GM19035 (cell line): ENCODE measurements around the gene USP26.
"Not testable (repeated sequence)": the region's sequence is repeated elsewhere in the genome, so short reads cannot be mapped to it uniquely, and the experiment has no call there.

Experiments
- ATAC-seq: cut with Tn5 transposase; IDR thresholded peaks from one replicate; pipeline ENCODE4 v1.9.1; 2021; ENCODE audit not compliant: unreplicated experiment

Gene USP26, protein sequence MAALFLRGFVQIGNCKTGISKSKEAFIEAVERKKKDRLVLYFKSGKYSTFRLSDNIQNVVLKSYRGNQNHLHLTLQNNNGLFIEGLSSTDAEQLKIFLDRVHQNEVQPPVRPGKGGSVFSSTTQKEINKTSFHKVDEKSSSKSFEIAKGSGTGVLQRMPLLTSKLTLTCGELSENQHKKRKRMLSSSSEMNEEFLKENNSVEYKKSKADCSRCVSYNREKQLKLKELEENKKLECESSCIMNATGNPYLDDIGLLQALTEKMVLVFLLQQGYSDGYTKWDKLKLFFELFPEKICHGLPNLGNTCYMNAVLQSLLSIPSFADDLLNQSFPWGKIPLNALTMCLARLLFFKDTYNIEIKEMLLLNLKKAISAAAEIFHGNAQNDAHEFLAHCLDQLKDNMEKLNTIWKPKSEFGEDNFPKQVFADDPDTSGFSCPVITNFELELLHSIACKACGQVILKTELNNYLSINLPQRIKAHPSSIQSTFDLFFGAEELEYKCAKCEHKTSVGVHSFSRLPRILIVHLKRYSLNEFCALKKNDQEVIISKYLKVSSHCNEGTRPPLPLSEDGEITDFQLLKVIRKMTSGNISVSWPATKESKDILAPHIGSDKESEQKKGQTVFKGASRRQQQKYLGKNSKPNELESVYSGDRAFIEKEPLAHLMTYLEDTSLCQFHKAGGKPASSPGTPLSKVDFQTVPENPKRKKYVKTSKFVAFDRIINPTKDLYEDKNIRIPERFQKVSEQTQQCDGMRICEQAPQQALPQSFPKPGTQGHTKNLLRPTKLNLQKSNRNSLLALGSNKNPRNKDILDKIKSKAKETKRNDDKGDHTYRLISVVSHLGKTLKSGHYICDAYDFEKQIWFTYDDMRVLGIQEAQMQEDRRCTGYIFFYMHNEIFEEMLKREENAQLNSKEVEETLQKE

DNA sequence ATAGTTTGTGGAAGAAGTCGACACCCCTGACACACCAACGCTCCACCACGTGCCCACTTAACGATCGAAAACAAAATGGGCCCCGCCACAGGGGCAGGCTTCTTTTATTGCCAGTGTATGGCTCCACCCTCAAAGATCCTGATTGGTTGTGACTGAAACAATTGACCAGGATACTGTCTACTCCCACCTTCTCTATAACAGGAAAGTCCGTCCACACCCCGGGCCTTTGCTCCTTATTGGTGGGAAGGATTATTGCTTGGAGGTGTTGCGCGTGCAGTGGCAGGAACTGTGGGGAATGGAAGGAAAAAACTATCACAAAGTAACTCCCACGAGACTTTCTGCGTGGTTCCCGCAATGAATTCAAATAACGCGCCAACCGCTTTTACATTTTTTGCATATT is at the start of gene USP26:
Gene USP26, minus strand, starts transcription at position 79 of the 400 bp plus-strand sequence. CDS start 68,889 bp downstream, outside the sequence.
- ATAC-seq = no peak

DNA sequence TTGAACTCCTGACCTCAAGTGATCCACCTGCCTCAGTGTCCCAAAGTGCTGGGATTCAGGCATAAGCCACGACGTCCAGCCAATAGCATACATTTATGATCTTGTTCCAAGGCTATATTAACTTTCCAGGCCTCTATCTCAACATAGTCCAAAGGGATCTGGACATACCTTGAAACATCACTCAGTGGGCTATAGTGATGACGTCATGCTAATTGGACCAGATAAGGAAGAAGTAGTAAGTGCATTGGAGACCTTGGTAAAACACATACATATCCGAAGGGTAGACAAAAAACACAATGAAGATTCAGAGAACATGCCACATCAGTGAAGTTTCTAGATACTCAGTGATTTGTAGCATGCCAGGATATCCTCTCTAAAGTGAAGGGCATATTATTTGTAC is 37.4 kb upstream of the USP26 start:
- ATAC-seq = no peak

DNA sequence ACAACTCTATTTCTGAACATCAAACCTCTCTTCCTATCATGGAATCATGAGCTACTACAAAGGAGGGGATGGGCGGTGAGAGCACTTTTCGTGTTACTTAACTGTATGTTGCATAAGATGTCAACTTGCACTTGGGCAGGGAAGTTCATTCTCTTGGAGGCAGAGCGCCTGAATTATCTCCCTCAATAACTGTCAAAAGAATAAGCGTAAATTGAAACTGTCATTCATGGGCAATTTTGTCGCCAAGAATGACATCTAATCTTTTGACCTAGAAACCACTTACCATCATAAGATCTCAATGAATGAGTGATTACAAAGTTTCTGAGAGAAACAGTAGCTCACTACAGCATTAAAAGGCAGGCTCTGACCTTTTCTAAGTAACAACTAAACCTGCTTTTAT is 23.5 kb upstream of the USP26 start:
- no peak for ATAC-seq

DNA sequence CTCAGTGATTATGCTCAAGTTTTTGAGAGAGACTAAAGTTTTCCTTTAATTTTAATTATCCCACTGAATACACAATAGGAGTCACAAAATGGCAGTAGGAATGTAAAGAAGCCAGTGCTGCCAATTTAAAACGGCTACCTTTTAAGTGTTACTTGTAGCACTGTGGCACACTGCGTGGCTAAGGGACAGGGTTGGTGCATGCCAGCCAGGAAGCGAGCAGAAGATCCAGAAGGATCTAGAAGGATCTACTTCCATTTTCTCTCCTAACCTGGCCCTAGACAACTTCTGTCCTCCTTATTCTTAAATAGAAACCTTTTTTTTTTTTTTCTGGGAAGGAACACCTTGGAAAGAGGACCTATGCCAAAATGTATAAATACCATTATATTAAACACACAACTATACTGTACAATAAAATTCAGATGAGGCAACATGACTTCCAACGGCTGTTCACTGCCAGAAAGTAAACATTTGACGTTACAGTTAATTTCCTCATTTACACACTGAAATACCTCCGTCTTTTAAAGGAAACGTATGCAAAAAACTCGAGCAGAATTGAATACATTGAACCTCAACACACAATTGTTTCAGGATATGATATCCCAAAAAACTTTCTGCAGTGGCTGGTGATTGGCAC is 2.7 kb downstream of the USP26 start:
- ATAC-seq = no peak

DNA sequence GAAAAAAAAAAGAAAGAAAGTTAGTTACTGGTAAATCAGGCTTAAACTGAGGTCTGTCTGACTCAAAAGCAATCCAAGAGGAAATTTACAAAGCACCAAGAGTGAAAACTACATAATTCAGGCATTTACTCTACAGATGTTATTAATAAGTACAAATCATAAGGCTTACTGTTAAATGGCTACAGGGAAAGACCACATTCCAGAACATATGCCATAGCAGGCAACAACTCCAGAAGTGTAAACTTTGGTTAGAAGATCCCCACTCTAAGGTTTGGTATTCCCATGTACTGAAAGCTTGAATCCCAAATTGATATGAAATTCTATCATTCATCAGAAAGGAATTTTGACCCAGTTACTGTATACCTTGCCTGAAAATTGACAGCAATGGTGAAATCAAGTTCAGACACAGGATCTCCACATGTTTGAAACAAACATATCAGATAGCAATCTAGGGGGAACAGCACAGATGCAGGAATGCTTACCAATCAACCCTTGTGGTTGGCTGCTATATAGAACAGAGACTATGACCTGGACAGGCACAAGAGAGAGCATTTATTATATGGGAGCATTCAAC is 6.6 kb downstream of the USP26 start:
- no peak for ATAC-seq

DNA sequence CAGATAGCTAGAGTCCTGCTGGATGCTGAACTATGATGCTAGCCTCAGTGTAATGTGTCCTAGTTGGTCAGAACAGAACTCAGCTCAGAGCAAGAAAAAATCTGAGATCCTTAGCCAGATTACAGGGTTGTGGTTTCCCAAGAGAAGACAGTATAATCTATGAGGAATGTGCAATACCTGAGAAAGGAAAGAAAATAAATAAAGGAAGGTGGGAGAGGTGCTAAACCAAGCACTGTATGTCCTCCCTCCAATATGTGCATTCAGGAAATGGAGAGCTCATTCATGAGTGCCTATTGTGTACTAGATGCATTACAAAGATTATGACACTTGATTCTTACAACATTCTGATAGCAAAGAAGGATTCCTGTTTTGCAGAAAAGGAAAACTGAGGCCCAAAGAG is 7.5 kb downstream of the USP26 start:
- ATAC-seq = no peak

DNA sequence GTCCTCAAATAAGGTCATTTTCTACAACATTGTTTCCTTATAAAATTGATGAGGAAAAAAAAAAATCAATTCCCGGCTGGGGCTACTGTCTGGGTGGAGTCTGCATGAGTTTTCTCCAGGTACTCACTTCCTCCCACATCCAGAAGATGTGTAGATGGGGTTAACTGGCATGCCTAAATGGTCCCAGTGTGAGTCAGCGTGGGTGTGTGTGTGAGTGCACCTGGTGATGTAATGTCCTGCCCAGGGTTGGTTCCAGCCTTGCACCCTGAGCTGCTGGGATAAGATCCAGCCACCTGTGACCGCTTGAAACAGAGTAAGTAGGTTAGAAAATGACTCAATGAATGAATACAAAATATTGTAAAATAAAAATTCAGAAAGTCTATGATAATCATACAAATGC is 11.1 kb downstream of the USP26 start:
- ATAC-seq = no peak

DNA sequence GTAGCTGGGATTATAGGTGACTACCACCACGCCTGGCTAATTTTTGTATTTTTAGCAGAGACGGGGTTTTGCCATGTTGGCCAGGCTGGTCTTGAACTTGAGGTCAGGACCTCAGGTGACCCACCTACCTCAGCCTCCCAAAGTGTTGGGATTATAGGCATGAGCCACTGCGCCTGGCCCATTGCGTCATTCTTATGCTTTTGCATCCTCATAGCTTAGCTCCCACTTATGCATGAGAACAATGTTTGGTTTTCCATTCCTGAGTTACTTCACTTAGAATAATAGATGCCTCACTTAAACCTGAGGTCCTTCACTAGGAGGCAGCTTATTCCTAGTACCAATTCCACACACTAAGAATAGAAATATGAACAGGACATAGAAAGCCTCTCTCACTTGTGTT is 11.9 kb downstream of the USP26 start:
- ATAC-seq = not testable (repeated sequence)

DNA sequence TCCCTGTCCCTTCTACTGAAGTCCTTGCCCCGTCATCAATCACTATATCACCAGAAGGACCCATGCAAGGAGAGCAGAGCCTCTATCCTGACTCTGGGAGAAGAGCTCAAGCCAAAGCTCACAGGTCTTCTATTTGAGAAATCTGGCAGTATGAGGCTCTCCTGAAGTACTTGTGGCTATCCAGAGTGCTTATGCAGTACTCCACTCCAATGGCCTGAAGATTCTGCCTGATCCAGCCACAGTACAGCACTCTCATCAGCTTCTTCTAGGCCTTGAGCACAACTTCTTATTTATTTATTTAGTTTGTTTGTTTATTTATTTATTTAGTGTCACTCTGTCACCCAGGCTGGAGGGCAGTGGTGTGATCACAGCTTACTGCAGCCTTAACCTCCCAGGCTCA is 13.0 kb downstream of the USP26 start:
- no peak for ATAC-seq

DNA sequence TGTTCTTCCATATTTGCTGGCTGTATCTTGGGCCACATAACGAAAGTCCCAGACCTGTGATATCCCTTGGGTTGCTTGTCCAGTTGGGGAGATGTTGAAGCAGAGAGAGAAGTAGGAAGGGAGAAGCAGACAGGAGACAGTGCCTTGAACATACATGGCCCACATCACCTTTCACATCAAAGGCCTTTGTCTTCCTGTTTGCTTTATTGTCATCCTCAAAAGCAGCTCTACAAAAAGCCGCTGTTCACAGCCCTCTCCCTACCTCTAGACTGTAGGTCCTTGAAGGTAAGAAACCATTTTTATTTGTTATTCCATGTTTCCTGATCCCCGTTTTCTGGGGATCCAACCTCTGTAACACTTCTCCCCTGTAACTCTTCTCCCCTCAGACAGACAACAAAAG is 14.9 kb downstream of the USP26 start:
- ATAC-seq = no peak

DNA sequence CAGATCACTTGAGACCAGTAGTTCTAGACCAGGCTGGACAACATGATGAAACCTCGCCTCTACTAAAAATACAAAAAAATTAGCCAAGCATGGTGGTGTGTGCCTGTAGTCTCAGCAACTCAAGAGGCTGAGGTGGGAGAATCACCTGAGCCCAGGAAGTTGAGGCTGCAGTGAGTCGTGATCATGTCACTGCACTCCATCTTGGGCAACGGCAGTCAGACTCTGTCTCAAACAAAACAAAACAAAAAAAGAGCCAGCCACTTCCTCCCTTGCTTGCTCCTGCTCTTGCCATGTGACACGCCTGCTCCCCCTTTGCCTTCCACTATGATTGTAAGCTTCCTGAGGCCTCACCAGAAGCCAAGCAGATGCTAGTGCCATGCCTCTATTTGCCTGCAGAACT is 19.1 kb downstream of the USP26 start:
- ATAC-seq = not testable (repeated sequence)

DNA sequence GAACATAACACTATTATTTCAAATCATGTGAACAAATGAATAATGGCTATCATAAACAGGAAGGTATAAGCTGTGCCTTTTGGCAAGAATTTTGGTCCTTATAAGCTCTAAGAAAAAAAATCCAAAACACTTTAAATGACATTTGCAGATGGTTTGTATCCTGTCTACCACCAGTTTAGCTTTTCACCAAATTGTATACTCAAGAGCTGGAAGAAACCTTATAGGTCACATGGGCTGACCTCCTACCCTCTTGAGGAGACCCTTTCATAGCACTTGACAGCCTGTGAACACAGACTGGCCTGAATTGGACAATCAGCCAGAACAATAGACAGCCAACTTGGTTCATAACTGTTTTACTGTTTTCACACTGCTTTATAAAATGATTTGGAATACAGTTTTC is 24.3 kb downstream of the USP26 start:
- no peak for ATAC-seq

DNA sequence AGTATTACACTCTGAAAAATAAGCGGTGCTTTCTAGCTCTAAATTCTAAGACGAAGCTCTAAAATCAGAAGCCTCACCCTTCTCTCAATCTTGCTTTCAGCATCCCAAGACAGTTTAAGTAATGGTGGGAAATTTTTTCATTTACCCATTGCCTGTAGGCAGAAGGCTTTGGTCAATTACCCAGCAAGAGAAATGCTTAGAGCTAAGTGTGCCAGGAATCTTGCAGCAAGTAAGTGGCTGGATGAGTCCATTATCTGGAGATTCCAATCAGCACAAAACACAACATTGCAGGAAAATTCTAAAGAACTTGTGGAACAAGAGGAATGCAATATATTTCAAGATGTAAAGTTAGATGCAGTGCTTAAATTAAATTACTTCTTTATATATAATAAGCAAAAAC is 28.4 kb downstream of the USP26 start:
- ATAC-seq = no peak

DNA sequence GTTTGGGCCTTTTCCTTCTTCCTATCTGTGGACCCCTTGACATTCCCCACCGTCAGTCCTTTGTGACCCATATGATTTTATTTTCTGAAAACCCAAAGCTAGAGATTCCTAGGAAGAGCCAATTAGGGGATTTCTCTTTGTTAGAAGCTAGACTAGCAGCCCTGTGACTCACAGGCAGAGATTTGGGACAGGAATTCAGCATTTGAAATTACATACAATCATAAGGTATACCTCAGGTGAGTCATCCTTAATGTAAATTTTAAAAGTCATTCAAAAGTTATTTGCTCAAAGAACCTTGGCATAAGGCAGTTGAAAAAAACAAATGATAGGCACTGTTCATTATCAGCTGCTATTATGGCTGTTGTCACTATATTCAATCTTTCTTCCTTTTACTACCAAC is 40.6 kb downstream of the USP26 start:
- no peak for ATAC-seq

DNA sequence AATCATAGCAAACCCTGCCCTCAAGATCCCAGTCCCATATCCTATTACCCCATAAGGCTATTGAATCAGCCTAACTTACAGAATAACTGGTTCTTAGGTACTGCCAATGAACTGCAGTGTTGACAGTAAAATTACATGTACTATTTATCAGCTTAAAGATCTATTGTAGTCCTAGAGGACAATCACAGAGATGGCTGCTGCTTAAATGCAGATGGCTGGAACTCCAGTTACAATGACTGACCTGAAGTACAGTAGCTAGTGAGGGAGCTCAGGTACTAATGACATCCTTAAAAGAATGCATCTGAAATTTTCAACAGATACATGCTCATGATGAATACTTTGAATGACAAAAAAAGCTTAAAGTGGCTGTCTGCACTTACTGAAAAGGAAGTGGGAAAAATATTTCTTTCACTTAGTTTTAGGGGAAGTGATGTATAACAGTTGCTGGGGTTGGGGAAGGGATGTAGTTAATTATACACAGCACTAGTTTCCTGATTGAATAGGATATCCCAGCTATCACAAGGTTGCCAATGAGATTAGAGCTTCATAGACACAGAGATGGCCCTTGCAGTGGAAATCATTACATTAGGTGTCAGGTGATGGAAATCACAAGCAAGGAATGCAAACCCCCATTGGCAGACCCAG is 42.0 kb downstream of the USP26 start:
- ATAC-seq = no peak

DNA sequence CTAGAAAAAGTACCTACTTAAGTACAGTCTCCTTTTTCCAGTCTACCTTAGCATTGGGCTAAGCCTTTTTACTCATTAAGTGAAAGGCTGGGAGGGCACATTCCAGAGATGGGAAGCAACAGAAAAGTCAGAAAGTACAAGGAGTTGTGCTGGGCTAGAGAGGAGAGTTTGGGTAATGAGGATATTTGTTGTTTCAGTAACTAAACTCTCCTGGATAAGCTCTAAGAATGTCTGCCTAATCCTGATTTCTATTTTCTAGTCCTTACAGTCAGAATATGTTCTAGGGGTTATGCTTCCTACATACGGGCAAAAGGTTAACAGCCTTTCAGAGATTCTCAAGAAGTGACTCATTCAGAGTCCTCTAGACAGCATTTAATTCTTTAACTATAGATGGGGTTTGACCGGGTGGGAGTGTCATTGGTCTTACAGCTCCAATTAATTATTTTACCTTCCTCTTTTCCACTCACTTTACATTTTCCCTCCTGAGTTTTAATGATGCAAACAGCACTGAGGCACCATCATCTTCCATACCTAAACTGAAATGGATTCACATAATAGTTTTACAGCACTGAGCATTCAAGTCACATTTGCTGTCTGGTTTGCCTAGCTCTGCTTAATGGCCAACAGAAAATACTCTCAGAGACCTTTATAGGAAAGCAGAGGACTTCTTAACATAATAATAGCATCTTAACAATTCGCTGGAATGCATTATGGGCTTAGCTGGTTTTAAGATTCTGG is 42.9 kb downstream of the USP26 start:
- no peak for ATAC-seq

DNA sequence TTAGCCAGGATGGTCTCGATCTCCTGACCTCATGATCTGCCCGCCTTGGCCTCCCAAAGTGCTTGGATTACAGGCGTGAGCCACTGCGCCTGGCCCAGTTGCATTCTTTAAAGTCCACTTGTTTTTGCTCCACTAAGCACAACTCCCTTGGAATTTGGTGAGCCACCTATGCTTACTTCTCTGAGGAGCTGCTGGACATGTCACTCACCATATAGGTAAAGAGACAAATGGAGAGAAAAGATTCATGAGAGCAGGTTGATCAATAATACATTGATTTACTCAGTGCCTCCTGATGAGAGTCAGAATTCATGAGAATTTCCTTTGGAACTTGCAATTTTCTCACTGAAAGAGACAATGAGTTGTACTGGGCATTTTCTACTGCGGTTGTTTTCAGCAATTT is 48.2 kb downstream of the USP26 start:
- no peak for ATAC-seq

DNA sequence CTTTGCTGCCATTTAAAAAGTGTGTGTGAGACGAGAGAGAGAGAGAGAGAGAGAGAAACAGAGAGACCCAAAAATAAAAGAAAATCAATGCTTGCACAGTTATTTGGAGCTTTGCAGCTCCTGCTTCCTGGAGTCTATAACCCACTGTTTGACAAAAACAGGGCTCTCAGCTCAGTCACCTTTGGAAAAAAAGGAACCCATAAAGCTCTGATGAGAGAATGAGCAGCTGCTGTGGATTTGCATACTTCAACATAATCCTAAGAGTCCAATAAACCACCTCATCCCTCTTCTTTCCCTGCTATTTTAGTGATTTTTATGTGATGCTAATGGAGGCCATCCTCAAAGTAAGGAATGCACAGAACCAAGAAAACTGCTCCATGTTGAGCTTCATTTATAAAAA is 50.3 kb downstream of the USP26 start:
- no peak for ATAC-seq

DNA sequence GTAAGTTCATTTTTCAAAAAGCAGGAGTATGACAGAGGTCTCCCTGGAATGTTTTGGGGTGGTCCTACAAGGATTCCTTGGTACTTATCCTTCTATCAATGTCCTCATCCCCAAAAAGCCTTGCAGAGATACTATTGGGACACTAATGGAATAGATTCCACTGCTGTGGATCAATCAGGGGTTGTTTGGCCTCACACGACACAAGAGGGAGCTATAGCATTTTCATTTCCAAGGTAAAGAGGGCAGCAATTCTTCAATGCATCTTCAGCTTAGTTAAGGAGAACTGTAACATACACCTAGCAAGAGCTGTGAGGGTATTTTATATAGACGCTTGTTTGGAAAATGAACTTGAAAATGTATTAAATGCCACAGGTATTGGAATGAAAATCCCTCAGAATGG is 50.9 kb downstream of the USP26 start:
- no peak for ATAC-seq

DNA sequence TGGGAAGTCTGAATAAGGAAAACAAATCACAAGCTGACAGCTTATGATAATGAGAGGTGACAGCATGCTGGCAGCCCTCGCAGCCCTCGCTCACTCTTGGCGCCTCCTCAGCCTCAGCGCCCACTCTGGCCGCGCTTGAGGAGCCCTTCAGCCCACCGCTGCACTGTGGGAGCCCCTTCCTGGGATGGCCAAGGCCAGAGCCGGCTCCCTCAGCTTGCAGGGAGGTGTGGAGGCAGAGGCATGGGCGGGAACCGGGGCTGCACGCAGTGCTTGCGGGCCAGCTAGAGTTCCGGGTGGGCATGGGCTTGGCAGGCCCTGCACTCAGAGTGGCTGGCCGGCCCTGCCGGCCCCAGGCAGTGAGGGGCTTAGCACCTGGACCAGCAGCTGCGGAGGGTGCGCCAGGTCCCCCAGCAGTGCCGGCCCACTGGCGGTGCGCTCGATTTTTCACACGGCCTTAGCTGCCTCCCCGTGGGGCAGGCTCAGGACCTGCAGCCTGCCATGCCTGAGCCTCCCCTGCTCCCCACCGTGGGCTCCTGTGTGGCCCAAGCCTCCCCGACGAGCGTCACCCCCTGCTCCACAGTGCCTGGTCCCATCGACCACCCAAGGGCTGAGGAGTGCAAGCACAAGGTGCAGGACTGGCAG is 52.6 kb downstream of the USP26 start:
- not testable (repeated sequence) for ATAC-seq
